GM12873 (cell line): Measurements from ENCODE around the gene ABCB9.

Experiments
- TF ChIP-seq, protein P1 (sequence below): IDR thresholded peaks from 2 replicates; pipeline ENCODE4 v1.5.1; 2012; ENCODE audit warnings: low read depth, mild to moderate bottlenecking, moderate library complexity, low read length, control low read depth; ENCODE audit not compliant: insufficient read depth; ENCODE audit errors: missing control alignments

The ABCB9 gene

DNA sequence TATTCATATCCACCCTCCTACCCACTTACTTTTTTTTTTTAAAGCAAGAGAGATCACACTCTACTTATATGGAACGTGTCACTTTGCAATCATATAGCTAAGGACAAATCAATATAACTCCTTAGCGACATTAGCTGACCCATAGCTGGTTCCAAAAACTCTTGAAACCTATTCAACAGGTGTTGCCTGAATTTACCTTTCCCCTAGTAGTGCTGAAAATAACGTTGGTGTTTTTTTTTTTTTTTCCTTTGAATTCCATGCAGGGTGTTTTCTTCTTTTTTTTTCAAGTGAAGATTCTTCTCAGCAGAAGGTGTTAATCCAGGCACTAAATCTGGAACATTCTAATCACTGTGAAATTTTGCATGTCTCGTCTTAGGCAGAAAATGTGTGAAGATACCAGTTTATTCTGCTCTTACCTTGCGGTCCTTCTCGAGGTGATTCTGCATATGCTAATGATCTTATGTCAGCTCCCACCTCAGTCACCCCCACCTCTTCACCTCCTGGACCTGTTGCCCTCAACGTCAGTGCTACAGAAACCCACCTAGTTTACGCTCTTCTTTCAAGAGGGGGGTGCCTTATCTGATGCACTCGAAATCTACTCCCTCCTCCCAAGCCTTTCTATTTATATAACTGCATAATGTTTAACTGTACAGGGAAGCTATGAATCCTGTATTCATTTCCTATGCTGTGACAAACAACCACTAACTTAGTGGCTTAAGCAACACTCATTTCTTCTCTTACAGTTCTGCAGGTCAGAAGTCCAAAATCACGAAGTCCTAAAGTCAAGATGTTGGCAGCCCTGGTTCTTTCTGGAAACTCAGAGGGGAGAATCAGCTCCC is 63.2 kb downstream of the ABCB9 start:
- TF ChIP-seq, protein P1, sequence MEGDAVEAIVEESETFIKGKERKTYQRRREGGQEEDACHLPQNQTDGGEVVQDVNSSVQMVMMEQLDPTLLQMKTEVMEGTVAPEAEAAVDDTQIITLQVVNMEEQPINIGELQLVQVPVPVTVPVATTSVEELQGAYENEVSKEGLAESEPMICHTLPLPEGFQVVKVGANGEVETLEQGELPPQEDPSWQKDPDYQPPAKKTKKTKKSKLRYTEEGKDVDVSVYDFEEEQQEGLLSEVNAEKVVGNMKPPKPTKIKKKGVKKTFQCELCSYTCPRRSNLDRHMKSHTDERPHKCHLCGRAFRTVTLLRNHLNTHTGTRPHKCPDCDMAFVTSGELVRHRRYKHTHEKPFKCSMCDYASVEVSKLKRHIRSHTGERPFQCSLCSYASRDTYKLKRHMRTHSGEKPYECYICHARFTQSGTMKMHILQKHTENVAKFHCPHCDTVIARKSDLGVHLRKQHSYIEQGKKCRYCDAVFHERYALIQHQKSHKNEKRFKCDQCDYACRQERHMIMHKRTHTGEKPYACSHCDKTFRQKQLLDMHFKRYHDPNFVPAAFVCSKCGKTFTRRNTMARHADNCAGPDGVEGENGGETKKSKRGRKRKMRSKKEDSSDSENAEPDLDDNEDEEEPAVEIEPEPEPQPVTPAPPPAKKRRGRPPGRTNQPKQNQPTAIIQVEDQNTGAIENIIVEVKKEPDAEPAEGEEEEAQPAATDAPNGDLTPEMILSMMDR, result no peak

DNA sequence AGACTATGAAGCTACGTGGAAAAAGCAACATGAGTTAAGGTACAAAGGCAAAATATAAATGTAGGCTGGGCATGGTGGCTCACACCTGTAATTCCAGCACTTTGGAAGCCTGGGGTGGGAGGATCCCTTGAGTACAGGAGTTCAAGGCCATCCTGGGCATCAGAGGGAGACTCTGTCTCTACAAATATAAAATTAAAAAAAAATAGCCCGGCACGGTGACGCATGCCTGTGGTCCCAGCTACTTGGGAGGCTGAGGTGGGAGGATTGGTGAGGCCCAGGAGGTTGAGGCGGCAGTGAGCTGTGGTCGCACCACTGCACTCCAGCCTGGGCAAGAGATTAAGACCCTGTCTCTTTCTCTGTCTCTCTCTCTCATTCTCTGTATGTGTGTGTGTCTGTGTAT is 66.4 kb downstream of the ABCB9 start:
- TF ChIP-seq, protein P1, result no peak

DNA sequence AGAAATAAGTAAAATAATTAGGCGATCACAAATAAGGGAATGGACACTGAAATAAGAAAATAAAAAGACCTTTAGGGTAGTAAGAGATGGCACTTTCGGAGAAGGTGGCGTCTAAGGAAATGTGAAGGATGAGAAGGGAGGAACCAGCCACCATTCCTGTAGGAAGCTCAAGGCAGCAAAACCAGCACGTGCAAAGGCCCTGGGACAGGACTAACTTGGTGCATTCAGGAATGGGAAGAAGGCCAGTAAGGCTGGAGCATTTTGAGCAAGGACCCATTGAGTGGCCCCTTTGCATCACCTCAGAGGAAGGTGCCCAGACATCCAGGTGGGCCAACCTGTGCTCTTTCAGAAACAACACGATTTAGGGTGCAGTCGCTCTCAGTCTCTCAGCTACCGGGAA is 69.6 kb downstream of the ABCB9 start:
- TF ChIP-seq, protein P1, result no peak

DNA sequence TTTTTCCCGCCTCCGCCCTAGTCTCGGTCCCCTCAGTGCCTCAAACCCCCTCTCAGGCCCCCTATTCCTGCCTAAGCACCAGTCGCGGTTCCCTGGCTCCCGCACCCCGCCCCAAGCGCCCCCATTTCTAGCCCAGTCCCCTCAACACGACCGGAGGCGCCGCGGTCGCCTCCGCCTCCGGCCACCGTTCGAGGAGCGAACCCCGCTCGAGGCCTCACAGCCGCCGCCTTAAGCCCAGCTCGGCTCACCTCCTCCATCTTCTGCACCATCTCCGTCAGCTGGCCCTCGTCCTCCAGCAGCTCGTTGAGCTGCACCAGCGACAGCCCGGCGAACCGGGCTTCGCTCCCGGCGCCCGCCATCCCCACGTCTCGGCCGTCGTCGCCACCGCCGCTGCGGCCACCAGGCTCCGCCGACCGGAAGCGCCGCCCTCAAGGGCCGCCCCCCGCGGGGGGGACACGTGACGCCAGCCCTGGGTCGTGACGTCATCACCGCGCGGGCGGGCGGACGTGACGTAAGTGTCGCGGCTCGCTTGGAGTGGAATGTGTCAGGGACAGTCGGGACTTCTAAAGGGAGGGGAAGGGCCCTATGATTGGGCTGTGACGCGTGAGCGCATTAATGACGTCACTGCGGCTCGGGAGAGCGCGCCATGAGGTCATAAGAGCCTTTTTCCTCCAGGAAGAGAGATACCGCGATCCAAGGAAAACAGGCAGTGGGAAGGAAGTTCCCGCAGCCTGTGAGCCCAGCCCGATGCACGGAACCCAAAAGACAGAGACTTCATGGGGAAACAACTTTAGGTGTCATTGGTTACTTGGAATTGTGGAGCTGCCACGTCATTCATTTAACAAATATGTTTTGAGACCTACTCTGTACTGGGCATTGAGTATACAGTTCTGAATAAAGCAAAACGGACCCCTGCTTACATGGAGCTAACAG is 70.3 kb downstream of the ABCB9 start, which contains the start of gene VPS37B:
Gene VPS37B (minus strand): TSS at position 421 of the 933 bp plus-strand sequence. CDS start 62 bp downstream, at position 359.
- TF ChIP-seq, protein P1, result no peak

DNA sequence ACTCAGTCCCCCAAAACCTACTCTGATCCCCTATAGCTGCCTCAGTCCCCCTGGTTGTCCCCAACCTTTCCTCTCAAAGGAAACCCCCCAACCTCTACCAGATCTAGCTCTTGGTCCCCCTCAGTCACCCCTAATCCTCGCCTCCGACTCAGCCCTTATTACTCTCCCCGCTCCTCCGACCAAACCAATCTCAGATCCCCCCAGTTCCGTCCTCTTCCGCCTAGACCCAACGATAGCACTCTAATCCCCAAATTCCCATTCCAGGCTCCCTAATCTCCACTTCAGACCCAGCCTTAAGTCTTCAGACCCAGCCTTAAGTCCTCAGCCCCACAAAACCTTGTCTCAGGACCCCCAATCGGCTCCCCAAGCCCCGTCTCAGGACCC is 71.0 kb downstream of the ABCB9 start:
- TF ChIP-seq, protein P1, result no peak

DNA sequence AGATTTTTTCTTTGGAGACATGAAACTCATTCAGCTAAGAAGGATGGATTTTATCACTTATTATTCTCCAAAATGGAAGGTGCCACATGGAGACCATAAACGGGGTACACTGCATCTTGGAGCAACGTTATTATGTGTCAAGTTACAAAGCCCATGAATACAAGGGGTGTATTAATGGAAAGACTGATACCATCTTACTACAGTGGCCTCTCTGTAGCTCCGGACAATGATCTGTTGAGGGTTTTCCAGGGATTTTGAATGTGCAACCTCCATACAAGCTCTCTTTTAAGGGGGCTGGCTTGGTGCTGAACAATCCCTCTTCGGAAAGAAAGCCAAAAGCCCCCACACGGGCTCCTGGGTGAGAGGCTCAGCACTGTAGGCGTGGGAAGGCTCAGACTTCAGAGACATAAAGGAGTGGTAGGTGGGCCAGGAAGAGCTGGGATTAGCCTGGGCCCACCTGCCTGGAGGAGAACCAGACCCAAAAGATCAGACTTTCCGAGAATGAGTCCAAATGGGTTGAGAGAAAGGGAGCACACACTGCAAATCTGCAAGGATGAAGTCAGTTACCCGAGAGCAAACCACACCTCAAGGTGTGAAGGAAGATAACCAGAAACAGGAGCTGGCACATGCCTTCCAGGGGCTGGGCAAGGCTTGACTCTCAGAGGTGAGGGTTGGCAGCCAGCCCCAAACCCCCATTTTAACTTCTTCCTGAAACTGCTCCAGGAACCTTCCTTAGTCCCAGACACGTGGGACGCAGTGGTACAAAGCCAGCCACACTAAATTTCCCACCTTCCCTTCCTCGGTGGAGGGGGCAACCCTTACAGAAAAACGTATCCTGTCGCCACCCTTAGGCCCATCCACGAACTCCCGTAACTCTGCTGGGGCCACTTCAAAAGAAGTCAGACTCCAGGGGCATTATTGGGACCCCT is 71.8 kb downstream of the ABCB9 start:
- TF ChIP-seq, protein P1, result no peak
